LNCaP clone FGC (cell line): ENCODE data around the gene PCBP3.

ENCODE experiments used
- DNase-seq: peaks from one replicate; pipeline ENCODE4 v3.0.0-alpha.2; 2011; ENCODE audit warnings: low read depth
- H3K4me3 ChIP-seq: 2 replicates; pipeline ENCODE4 v1.5.1; 2011; ENCODE audit warnings: mild to moderate bottlenecking, low read depth, low read length, control low read depth
- TF ChIP-seq, protein P1 (sequence below): IDR thresholded peaks from 2 replicates; pipeline ENCODE4 v1.5.1; 2012; ENCODE audit warnings: mild to moderate bottlenecking; ENCODE audit not compliant: control insufficient read depth, insufficient read depth; ENCODE audit errors: extremely low read depth

Gene PCBP3

DNA sequence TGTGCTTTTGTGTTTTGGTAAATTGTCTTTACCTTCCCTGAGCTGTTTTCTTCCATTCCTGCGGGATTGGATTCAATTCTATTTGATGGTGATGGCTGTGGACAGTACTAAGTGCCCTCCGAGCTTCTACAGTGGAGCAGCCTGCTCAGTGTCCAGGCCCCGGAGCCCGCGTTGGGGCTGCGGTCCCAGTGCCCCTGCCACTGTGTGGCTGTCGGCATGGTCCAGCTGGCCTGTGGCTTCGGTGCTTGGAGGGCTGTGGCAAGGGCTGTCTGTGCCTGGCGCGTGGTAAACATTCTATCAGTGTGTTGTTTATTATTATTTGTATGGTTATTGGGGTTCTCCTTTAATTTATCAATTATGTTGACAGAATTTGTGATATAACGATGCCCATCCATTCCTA is 228.9 kb downstream of the PCBP3 start:
- TF ChIP-seq, protein P1, sequence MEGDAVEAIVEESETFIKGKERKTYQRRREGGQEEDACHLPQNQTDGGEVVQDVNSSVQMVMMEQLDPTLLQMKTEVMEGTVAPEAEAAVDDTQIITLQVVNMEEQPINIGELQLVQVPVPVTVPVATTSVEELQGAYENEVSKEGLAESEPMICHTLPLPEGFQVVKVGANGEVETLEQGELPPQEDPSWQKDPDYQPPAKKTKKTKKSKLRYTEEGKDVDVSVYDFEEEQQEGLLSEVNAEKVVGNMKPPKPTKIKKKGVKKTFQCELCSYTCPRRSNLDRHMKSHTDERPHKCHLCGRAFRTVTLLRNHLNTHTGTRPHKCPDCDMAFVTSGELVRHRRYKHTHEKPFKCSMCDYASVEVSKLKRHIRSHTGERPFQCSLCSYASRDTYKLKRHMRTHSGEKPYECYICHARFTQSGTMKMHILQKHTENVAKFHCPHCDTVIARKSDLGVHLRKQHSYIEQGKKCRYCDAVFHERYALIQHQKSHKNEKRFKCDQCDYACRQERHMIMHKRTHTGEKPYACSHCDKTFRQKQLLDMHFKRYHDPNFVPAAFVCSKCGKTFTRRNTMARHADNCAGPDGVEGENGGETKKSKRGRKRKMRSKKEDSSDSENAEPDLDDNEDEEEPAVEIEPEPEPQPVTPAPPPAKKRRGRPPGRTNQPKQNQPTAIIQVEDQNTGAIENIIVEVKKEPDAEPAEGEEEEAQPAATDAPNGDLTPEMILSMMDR, result no peak
- DNase-seq, result no peak
- no peak overlapping the region for H3K4me3 ChIP-seq

DNA sequence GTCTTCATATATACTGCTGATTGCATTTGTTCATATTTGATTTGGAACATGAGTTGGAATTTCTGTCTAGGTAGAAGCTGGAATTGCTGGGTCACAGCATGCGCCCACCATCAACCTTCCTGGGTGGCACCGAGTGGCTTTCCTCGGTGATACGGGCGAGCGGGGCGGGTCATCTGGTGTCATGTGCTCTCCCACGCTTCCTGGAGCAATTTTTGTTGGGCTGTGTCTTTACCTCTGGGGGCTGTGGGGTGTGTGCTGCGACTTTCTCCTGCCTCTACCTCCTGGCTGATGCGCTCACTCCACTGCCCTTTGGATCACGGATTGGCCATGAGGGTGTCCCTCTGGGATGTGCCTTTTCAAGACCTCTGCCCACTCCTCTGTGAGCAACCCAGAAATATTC is 229.4 kb downstream of the PCBP3 start:
- DNase-seq, result no peak
- H3K4me3 ChIP-seq, result no peak overlapping the region
- TF ChIP-seq, protein P1, result no peak

DNA sequence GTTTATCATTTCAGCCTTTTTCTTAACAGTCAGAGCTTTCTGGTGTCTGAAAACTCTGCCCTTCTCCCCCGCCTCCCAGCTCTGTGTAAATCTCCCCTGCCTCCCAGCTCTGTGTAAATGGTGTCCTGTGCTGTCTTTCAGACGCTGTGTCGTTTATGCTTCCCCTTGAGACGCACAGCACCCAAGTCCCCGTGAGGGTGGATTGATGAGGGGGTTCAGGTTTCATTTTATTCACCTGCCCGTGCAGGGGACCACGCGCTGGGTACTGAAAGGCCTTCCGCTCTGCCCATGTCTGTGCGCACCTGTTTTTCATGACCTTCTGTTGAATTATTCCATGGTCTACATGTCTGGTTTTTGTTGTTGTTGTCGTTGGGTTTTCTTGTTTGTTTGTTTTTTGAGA is 229.9 kb downstream of the PCBP3 start:
- no peak overlapping the region for H3K4me3 ChIP-seq
- no peak for DNase-seq
- TF ChIP-seq, protein P1, result no peak

DNA sequence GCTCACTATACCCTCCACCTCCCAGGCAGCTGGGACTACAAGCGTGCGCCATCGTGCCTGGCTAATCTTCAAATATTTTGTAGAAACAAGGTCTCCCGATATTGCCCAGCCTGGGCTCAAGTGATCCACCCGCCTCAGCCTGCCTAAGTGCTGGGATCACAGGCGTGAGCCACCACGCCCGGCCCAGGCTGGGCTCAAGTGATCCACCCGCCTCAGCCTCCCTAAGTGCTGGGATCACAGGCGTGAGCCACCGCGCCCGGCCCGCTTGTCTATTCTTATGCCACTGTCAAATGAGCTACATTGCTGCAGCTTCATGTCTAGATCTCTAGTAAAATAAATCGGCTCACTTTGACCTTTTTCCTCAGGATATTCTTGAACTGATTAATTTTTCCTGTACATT is 230.3 kb downstream of the PCBP3 start:
- DNase-seq, result no peak

DNA sequence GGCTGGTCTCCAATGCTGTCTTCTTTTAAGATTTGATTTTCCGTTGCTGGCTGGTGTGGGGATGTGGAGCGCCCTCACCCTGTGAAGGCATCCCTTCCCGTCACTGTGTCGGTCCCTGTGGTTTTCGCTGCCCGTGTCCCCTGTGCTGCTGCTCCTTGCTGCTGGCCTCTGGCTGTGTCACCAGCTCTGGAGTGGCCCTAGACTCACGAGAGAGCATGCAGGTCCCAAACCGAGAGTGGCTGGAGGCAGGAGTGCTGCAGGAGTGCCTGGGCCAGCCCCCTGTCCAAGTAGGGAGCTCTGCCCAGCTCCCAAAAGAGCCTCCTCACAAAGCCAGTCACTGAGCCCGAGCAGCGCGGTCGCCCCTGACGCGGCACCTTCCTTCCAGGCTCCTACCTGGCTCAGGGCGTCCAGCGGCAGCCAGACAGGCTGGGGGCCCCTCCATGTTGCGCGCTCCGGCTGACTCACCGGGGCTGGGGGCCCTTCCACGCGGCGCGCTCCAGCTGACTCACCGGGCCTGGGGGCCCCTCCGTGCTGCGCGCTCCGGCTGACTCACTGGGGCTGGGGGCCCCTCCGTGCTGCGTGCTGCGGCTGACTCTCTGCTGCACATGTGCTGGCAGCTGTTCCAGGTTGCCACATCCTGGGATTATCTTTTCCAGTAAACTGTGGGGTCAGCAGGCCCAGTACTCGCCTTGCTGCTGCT is 231.3 kb downstream of the PCBP3 start:
- no peak for DNase-seq
- no peak overlapping the region for H3K4me3 ChIP-seq
- TF ChIP-seq, protein P1, result no peak

More for the DNA sequence above, 230.3 kb downstream of the PCBP3 start:
- TF ChIP-seq, protein P1, result no peak
- no peak overlapping the region for H3K4me3 ChIP-seq

DNA sequence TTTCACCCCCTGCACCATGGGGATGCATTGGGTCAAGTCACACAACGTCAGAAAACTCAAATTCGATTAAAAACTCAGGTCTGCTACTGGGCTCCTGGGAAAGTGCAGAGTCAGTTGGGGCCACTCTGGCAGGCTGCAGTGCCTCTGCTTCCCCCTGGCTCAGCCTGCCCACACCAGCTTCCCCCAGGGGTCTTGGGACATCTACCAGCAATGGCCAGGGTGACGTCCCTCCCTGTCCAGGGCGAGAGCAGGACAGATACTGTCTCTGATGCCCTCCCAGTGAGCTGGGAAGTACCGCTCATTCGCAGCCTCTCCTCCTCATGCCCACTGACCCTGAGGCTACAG is 231.9 kb downstream of the PCBP3 start:
- TF ChIP-seq, protein P1, result no peak
- no peak for DNase-seq
- no peak overlapping the region for H3K4me3 ChIP-seq

DNA sequence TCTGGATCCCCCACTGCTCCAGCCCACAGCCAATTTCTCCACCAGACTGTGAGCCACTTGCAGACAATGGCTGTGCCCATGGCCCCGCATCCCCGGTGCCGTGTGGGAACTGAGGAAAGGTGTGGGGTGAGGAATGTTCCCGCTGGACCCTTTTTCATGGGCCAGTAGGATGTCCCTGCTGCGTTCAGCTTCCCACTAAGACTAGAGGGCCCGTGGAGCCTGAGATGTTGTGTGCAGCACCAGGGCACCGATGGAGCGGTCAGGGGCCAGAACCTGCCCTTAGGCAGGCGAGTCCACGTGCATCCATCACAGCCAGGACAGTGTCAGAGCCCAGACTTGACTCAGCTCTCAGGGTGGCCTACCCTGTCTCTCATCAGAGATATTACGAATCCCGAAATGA is 232.4 kb downstream of the PCBP3 start:
- TF ChIP-seq, protein P1, result no peak
- no peak overlapping the region for H3K4me3 ChIP-seq
- no peak for DNase-seq
